Smooth muscle cell (in vitro differentiated cells): ENCODE results near the gene MRPL18. TPM values are rescaled to one million over a fixed set of nuclear protein-coding genes. Genes with fewer than 3 reads are reported as not detected.
A peak's percentile ranks its signal among the peaks of the same experiment; 100 is the strongest.

Source experiments
- DNase-seq: peaks from one replicate; lab custom pipeline; 2025; ENCODE audit not compliant: unreplicated experiment; lab: John Stamatoyannopoulos, UW
- H2AFZ ChIP-seq: fragments of 200-600 bp; sonication (generic); 2 replicates; pipeline ENCODE4 v1.6.0; 2016; ENCODE audit warnings: antibody characterized with exemption, low read depth, mild to moderate bottlenecking
- H3F3A ChIP-seq: fragments of 200-600 bp; sonication (generic); 2 replicates; pipeline ENCODE4 v1.6.0; 2017; ENCODE audit warnings: antibody characterized with exemption, low read depth
- H3K27ac ChIP-seq: fragments of 200-600 bp; sonication (generic); 2 replicates; pipeline ENCODE4 v1.5.1; 2016; ENCODE audit warnings: low read depth, mild to moderate bottlenecking
- H3K27me3 ChIP-seq: fragments of 200-600 bp; sonication (generic); 2 replicates; pipeline ENCODE4 v1.6.1; 2016; ENCODE audit warnings: low read depth, mild to moderate bottlenecking
- H3K36me3 ChIP-seq: fragments of 200-600 bp; sonication (generic); 2 replicates; pipeline ENCODE4 v1.5.1; 2016; ENCODE audit warnings: low read depth
- H3K4me1 ChIP-seq: fragments of 200-600 bp; sonication (generic); 2 replicates; pipeline ENCODE4 v1.5.1; 2016; ENCODE audit warnings: low read depth
- H3K4me2 ChIP-seq: fragments of 200-600 bp; sonication (generic); 2 replicates; pipeline ENCODE4 v1.6.0; 2016; ENCODE audit warnings: mild to moderate bottlenecking
- H3K4me3 ChIP-seq: fragments of 200-600 bp; sonication (generic); 2 replicates; pipeline ENCODE4 v1.5.1; 2016; ENCODE audit warnings: mild to moderate bottlenecking
- H3K79me2 ChIP-seq: fragments of 200-600 bp; sonication (generic); 2 replicates; pipeline ENCODE4 v1.6.0; 2016; ENCODE audit warnings: low read depth, mild to moderate bottlenecking
- H3K9ac ChIP-seq: fragments of 200-600 bp; sonication (generic); 2 replicates; pipeline ENCODE4 v1.6.0; 2016; ENCODE audit warnings: low read depth
- H3K9me3 ChIP-seq: fragments of 200-600 bp; sonication (generic); replicated peaks from 2 replicates; pipeline ENCODE4 v1.5.1; 2016; ENCODE audit warnings: low read depth
- H4K20me1 ChIP-seq: fragments of 200-600 bp; sonication (generic); 2 replicates; pipeline ENCODE4 v1.6.0; 2016; ENCODE audit warnings: low read depth
- CTCF ChIP-seq: fragments of 200-600 bp; sonication (generic); IDR thresholded peaks from 2 replicates; pipeline ENCODE4 v1.5.1; 2017; ENCODE audit warnings: borderline replicate concordance, mild to moderate bottlenecking, antibody characterized with exemption; ENCODE audit not compliant: insufficient read depth, poor library complexity, severe bottlenecking
- WGBS: methylation state at CpG from one replicate; pipeline ENCODE4 v1.1.7; 2016; ENCODE audit warnings: low lambda C conversion rate; 5-methylcytosine and 5-hydroxymethylcytosine counted together
- polyA plus RNA-seq: library from polyadenylated mRNA; unstranded; fragments of >200 nt; fragmentation: Nextera tagmentation; extraction: Ambion mirVana; gene quantifications from 2 replicates; pipeline ENCODE4 v1.2.1, GENCODE V29; 2016
- total RNA-seq: library from RNA; depleted of rRNA; stranded (reverse); fragments of >200 nt; gene quantifications from 2 replicates; pipeline ENCODE4 v1.2.3, GENCODE V29; 2014

The MRPL18 gene
- total and polyA plus RNA-seq, 2 experiments from 2014 or later: 78.8 to 107 TPM

DNA sequence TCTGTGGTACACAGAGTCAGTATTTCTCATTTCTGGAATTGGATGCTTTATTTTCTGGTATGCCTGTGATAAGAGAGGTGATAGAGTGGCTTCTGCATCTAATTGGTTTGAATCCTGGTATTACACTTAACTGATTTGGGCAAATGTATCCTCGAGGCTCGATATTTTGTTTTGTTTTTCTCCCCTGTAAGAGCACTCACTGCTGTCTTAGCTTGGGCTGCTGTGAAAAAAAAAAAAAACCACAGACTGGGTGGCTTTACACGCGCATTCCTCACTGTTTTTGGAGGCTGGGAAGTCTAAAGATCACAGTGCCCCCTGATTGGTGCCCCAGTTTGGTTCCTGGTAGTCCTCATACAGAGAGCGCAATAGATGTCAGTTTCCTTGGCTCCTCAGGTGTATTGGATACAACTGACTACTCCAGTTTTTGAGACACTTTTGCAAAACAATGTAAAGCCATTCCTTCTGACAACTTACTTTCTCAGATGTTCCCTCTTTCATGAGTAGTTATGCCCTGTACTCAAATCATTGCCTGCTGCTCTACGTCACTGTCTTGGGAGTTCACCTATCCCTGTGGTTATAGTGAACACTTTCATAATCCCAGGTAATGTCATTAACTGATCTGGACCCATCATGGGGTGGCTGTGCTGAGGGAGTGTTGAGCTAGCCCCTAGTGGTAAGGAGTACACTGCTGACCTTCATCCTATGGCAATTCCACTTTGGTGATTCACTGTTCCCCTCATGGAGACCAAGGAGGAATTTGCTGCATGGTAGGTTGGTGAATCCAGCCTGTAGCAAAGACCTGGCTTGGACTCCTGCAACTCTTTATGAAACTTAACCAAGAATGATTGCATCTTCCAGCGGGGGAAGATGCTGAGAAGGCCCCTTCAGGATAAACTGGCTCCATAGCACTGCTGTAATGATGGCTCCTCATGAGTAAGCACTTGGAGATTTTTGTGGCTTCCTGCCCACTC, 32.0 kb upstream of the MRPL18 start:
- H3K4me1 ChIP-seq: peaks cover 25% of the 10 kb centered on the region
- no peak overlapping the region for H3K9ac ChIP-seq
- peak overlapping the region; percentile 91 for H3K27ac ChIP-seq
- no peak for DNase-seq
- TF ChIP-seq CTCF: peak; percentile 9
- no peaks in the 10 kb centered on the region for H3K27me3 ChIP-seq
- peaks cover 6% of the 10 kb centered on the region for H3K36me3 ChIP-seq
- H3K4me3 ChIP-seq: no peak overlapping the region
- peaks cover 39% of the 10 kb centered on the region for H3F3A ChIP-seq
- peaks cover 3% of the 10 kb centered on the region for H3K79me2 ChIP-seq
- H3K4me2 ChIP-seq: peak overlapping the region; percentile 20
- no peaks in the 10 kb centered on the region for H3K9me3 ChIP-seq
- H2AFZ ChIP-seq: no peak overlapping the region
- peaks cover 12% of the 10 kb centered on the region for H4K20me1 ChIP-seq
- 84% methylated on average over 7 of the region's 7 CpGs for WGBS

- H3K9ac ChIP-seq: no peak overlapping the region
Observed at GRCh38 chr6:159759645-159760044, 30.6 kb upstream of the MRPL18 start.

GRCh38 chr6:159760602-159761057, 29.6 kb upstream of the MRPL18 start:
- Histone ChIP-seq H3K79me2 (peaks cover 20% of the 10 kb centered on the region), H3K4me2 (peak overlapping the region; percentile 92), H3K9me3 (no peaks in the 10 kb centered on the region), H3K27ac (peak overlapping the region; percentile 91), H3K36me3 (peaks cover 5% of the 10 kb centered on the region), H3K27me3 (no peaks in the 10 kb centered on the region), H3K4me3 (peak overlapping the region; percentile 85), H3F3A (peaks cover 27% of the 10 kb centered on the region), H3K9ac (peak overlapping the region; percentile 88), H4K20me1 (no peaks in the 10 kb centered on the region), H2AFZ (no peak overlapping the region), H3K4me1 (peaks cover 25% of the 10 kb centered on the region)
- TF ChIP-seq CTCF: no peak
- WGBS: 9% methylated on average over 3 of the region's 3 CpGs
- no peak for DNase-seq

More at GRCh38 chr6:159759645-159760044, 30.6 kb upstream of the MRPL18 start:
- Histone ChIP-seq H3K4me3 (no peak overlapping the region), H3K27me3 (no peaks in the 10 kb centered on the region), H3K4me2 (no peak overlapping the region), H2AFZ (no peak overlapping the region), H3K9me3 (no peaks in the 10 kb centered on the region), H3K27ac (peak overlapping the region; percentile 91), H3K4me1 (peaks cover 25% of the 10 kb centered on the region), H4K20me1 (peaks cover 8% of the 10 kb centered on the region), H3F3A (peaks cover 27% of the 10 kb centered on the region), H3K36me3 (peaks cover 3% of the 10 kb centered on the region), H3K79me2 (peaks cover 13% of the 10 kb centered on the region)
- no peak for TF ChIP-seq CTCF
- no peak for DNase-seq
- 70% methylated on average over 2 of the region's 2 CpGs for WGBS
